Spleen (tissue), 11 donors: ENCODE measurements around the gene IER5. TPM values are rescaled to one million over a fixed set of nuclear protein-coding genes. Genes with fewer than 3 reads are reported as not detected.

Source experiments
- DNase-seq: peaks from one replicate; pipeline ENCODE4 v3.0.0-alpha.2; 2020
- H3K27ac ChIP-seq, 8 donors: fragments of 200-600 bp; sonication (generic) in 7 of 8; 1 replicate in 4 of 8; 2 replicates in 4 of 8; pipeline versions ENCODE4 v1.5.0 to v1.8.0; 2016 to 2021; ENCODE audit warnings: inconsistent platforms in 4 of 8, mild to moderate bottlenecking in 4 of 8, moderate library complexity in 1 of 8
- H3K27me3 ChIP-seq, 7 donors: fragments of 200-600 bp; sonication (generic) in 6 of 7; replicated peaks in 1 of 7; 1 replicate in 4 of 7; 2 replicates in 3 of 7; pipeline versions ENCODE4 v1.5.0 to v1.8.0; 2016 to 2021; ENCODE audit warnings: inconsistent platforms in 3 of 7, mild to moderate bottlenecking in 1 of 7
- H3K36me3 ChIP-seq, 6 donors: fragments of 200-600 bp; sonication (generic) in 5 of 6; 1 replicate in 4 of 6; 2 replicates in 2 of 6; pipeline versions ENCODE4 v1.5.0 to v1.8.0; 2016 to 2021; ENCODE audit warnings: inconsistent platforms in 2 of 6
- H3K4me1 ChIP-seq, 6 donors: fragments of 200-600 bp; sonication (generic) in 5 of 6; 1 replicate in 3 of 6; 2 replicates in 3 of 6; pipeline versions ENCODE4 v1.5.0 to v1.8.0; 2016 to 2021; ENCODE audit warnings: inconsistent platforms in 3 of 6
- H3K4me3 ChIP-seq, 8 donors: fragments of 200-600 bp; sonication (generic) in 7 of 8; 1 replicate in 4 of 8; 2 replicates in 4 of 8; pipeline versions ENCODE4 v1.5.0 to v1.8.0; 2016 to 2021; ENCODE audit warnings: inconsistent platforms in 4 of 8, mild to moderate bottlenecking in 4 of 8, moderate library complexity in 2 of 8
- H3K9me3 ChIP-seq, 8 donors: fragments of 200-600 bp; sonication (generic) in 7 of 8; 1 replicate in 4 of 8; 2 replicates in 4 of 8; pipeline versions ENCODE4 v1.5.0 to v1.8.0; 2016 to 2021; ENCODE audit warnings: inconsistent platforms in 4 of 8
- POLR2A ChIP-seq, 3 donors: fragments of 450-650 bp; IDR thresholded peaks; one replicate each; pipeline ENCODE4 v1.5.1; 2017; ENCODE audit warnings: antibody characterized with exemption in 3 of 3, mild to moderate bottlenecking in 1 of 3
- POLR2AphosphoS5 ChIP-seq, 3 donors: sonication (generic); formaldehyde crosslinking; IDR thresholded peaks; one replicate each; pipeline ENCODE4 v1.5.1; 2017; ENCODE audit warnings: antibody characterized with exemption in 3 of 3
- WGBS, 5 donors: extraction: QIAGEN DNeasy Blood & Tissue Kit in 3 of 5; methylation state at CpG; one replicate each; pipeline versions ENCODE4 v1.1.5 to v1.1.7; 2013 to 2018; 5-methylcytosine and 5-hydroxymethylcytosine counted together
- intact Hi-C: fragments of 100-400 bp; cut with DNase I; formaldehyde crosslinking; loops from one replicate; pipeline ENCODE4 v1.15.0; 2023; ENCODE audit warnings: low total_unique reads
- polyA plus RNA-seq, 3 donors: library from polyadenylated mRNA; stranded (reverse); fragments of 200-250 nt; gene quantifications; one replicate each; pipeline ENCODE4 v1.2.1, GENCODE V29; 2013
- total RNA-seq, 7 donors: library from RNA; depleted of rRNA in 3 of 7; stranded (reverse); fragments of >200 nt in 3 of 7; fragmentation: NEBNext Ultra II Directional in 4 of 7; extraction: Animal tissue kit (Norgen Biotek cat#: 25700) in 4 of 7; gene quantifications; one replicate each; pipeline versions ENCODE4 v1.1.0 to v1.2.1, GENCODE V29; 2016 to 2021
- TF ChIP-seq, protein P1 (sequence below), 11 experiments: fragments of 200-600 bp in 7 of 11; fragments of 450-650 bp in 4 of 11; sonication (generic) in 4 of 11; IDR thresholded peaks in 8 of 11; conservative IDR thresholded peaks in 3 of 11; 1 replicate in 7 of 11; 2 replicates in 4 of 11; pipeline versions ENCODE4 v1.4.0 to v1.8.0; 2016 to 2021; ENCODE audit warnings: antibody characterized with exemption in 11 of 11, inconsistent platforms in 4 of 11, mild to moderate bottlenecking in 1 of 11
- donor health status: healthy with polysubstance abuse.
- donor health status: DM: no; HTN: no; CAD: no; lungs with moderate emphysema.
- donor health status: DM: no; HTN: no; CAD: no.
- donor health status: Bipolar disorder and iron deficiency.
- donor health status: healthy.
- donor health status: DM: no; HTN: no; CAD: no.
- donor health status: DM: yes; HTN: yes; CAD: no.

The IER5 gene
- total and polyA plus RNA-seq, 10 donors: 21.3 to 62.3 (median 36.7) TPM

DNA sequence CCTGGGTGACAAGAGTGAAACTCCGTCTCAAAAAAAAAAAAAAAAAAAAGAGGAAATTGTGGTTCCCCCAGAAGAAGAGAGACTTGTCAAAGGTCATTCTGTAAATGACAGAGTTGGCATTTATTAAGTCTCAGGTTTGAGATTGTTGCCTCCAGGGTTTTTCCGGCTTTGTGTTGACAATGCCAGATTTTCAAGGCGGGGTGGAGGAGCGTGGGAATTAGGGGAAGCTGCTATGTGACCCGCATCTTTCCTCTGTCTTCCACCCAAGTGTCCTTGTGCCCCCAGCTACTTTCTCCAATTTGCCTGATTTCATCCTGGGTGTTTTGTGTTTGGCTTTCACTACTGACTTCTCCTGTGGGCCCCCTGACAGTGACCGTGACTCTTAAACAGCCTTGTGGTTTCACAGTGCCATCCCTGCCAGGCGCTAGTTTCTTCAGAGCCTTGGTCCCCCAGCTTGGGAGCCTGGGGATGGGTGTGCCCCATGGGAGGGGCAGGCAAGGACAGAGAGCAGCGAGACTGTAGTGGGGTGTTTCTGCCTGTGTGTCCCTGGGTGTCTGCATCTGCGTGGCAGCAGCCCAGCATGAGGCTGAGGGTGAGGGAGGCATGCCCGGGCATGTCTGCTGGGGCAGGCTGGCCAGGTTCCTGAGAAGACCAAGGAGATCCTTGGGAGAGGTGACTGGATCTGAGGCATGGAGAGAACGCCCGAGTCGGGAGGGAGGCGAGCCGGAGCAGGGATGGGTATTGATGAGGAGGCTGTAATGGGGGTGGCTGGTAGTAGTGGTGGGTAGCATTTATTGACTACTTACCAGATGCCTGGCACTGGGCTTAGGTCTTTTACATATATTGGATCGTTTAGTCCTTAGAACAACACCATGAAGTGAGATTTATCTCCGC lies 46.3 kb downstream of the IER5 start:
- no peaks in the 10 kb centered on the region for H3K27me3 ChIP-seq
- DNase-seq: peak; percentile 85
- 47 to 58% (median 52%) methylated on average over 16 to 17 of the region's 17 CpGs for WGBS, 5 donors
- TF ChIP-seq, protein P1, sequence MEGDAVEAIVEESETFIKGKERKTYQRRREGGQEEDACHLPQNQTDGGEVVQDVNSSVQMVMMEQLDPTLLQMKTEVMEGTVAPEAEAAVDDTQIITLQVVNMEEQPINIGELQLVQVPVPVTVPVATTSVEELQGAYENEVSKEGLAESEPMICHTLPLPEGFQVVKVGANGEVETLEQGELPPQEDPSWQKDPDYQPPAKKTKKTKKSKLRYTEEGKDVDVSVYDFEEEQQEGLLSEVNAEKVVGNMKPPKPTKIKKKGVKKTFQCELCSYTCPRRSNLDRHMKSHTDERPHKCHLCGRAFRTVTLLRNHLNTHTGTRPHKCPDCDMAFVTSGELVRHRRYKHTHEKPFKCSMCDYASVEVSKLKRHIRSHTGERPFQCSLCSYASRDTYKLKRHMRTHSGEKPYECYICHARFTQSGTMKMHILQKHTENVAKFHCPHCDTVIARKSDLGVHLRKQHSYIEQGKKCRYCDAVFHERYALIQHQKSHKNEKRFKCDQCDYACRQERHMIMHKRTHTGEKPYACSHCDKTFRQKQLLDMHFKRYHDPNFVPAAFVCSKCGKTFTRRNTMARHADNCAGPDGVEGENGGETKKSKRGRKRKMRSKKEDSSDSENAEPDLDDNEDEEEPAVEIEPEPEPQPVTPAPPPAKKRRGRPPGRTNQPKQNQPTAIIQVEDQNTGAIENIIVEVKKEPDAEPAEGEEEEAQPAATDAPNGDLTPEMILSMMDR (IDR thresholded peaks at IDR 0.05 in 8 of 11, conservative IDR thresholded peaks at IDR 0.05 in 3 of 11): no peak
- TF ChIP-seq POLR2A (IDR thresholded peaks at IDR 0.05) (no peak), POLR2AphosphoS5 (IDR thresholded peaks at IDR 0.05) (peak; percentile 55 to 78 (median 70))
- no peaks in the 10 kb centered on the region for H3K9me3 ChIP-seq
- peak overlapping the region in 2 of 8 donors; percentile 12 to 48 for H3K4me3 ChIP-seq
- H3K27ac ChIP-seq: peak overlapping the region; percentile 72 to 92 (median 84)
- peaks cover 44 to 98% (median 78%) of the 10 kb centered on the region in 6 donors for H3K4me1 ChIP-seq
- intact Hi-C loops: no loop called here
- H3K36me3 ChIP-seq: no peaks in the 10 kb centered on the region

DNA sequence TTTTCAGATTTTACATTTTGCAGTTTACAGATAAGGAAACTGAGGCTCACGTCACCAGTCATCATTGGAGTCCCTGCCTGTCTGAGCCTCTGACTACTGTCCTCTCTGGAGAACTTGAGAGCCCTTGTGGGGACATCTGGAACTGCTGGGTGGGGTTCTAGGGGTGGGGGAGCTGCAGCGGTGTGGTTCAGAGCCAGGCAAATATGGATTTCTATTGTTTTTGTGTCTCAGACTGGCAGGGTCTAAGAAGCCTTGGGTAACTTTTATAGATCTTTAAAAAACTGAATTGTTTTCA lies 46.9 kb downstream of the IER5 start:
- intact Hi-C loops: no loop called here
- H3K4me3 ChIP-seq: peak overlapping the region in 1 of 8 donors; percentile 48
- H3K36me3 ChIP-seq: no peaks in the 10 kb centered on the region

DNA sequence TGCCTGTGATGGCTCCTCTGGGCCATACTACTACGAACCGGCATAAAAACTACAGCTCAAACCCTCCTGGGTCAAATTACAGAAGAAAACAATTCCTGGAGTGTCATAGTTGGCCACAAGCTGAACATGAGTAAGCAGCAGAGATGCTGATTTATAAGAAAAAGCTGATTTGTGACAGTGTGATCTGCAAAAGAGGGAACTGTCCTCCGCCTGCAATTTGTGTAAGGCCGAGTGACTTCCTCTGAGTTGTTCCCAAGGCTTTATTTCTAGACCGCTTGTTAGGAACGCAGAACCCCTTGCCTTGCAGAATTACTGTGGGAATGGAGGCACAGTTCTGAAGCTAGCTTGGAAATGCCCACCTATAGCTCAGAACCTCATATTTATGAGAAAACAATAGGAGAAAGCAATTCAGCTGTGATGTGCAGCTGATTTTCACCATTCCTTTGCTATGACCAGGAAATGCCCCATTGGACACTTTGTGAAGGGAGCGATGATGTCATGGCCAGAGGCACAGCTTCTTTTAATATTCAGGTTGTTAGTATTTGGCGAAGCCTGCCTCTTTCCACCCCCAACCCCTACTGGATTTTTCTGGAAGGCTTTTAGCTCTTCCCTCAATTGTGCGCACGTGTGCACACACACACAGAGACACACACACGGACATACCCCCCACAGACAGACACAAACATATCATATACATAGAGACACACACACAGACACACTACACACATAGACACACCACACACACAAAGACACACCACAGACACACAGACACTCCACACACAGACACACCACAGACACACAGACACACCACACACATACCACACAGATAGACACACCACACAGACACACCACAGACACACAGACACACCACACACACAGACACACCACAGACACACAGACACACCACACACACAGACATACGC lies 47.6 kb downstream of the IER5 start:
- intact Hi-C loops: no loop called here
- Histone ChIP-seq H3K27ac (peak overlapping the region in 7 of 8 donors; percentile 72 to 92 (median 84)), H3K4me1 (peaks cover 38 to 98% (median 77%) of the 10 kb centered on the region in 6 donors), H3K4me3 (peak overlapping the region in 1 of 8 donors; percentile 48), H3K36me3 (no peaks in the 10 kb centered on the region), H3K27me3 (no peaks in the 10 kb centered on the region), H3K9me3 (no peaks in the 10 kb centered on the region)
- no peak for DNase-seq
- 53 to 62% (median 57%) methylated on average over 11 to 12 of the region's 12 CpGs for WGBS, 5 donors
- TF ChIP-seq, protein P1 (IDR thresholded peaks at IDR 0.05 in 8 of 11, conservative IDR thresholded peaks at IDR 0.05 in 3 of 11): no peak
- TF ChIP-seq POLR2AphosphoS5 (IDR thresholded peaks at IDR 0.05) (peak in 1 of 3 donors; percentile 51), POLR2A (IDR thresholded peaks at IDR 0.05) (no peak)

More for the DNA sequence above, 46.9 kb downstream of the IER5 start:
- Histone ChIP-seq H3K27me3 (no peaks in the 10 kb centered on the region), H3K9me3 (no peaks in the 10 kb centered on the region), H3K27ac (peak overlapping the region; percentile 72 to 92 (median 84)), H3K4me1 (peaks cover 38 to 98% (median 78%) of the 10 kb centered on the region in 6 donors)
- TF ChIP-seq, protein P1 (IDR thresholded peaks at IDR 0.05 in 8 of 11, conservative IDR thresholded peaks at IDR 0.05 in 3 of 11): peak in 7 of 11 experiments; percentile 16 to 53 (median 34)
- TF ChIP-seq POLR2AphosphoS5 (IDR thresholded peaks at IDR 0.05): no peak
- WGBS, 5 donors: 67 to 83% (median 81%) methylated on average over 2 of the region's 2 CpGs
- no peak for DNase-seq
